ENCODE data around the gene WBP2. TPM values are rescaled to one million over a fixed set of nuclear protein-coding genes. Genes with fewer than 3 reads are reported as not detected.

WBP2 gene
- total RNA-seq, 1 donor from 2014 or later: 69.6 TPM

DNA sequence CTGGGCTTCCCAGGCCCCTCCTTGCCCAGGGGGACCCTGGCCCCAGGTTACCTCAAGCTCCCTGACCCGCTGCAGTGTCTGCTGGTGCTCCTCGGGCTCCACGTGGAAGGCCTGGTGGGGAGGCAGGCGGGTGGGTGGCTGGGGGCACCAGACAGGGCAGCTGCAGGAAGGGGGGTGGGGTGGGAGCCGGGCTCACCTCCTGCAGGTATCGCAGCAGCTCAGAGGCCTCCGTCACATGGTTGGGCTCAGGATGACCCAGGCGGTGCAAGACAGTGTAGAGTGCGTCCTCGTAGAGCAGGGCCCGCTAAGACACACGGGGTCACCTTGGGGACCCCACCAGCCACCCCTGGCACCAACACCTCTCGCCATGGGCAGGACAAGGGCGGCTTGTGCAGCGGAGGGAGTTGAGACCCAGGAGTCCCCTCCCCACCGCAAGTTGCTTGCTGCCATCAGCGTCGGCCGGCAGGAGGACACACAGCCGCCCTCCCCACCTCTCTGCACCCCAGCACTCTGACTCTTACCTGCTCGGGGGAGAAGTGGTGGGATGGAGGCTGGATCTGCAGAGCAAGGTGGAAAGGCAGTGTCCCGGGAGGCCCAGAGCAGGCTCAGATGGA is 12.1 kb downstream of the WBP2 start:
- H3K4me1 Mint-ChIP-seq (ENCODE audit: unreplicated experiment): peaks cover 22% of the 10 kb centered on the region

GRCh38 chr17:75842411-75842810 is 12.7 kb downstream of the WBP2 start:
- DNase-seq (ENCODE audit: low spot score): no peak
- TF ChIP-seq, protein P1, sequence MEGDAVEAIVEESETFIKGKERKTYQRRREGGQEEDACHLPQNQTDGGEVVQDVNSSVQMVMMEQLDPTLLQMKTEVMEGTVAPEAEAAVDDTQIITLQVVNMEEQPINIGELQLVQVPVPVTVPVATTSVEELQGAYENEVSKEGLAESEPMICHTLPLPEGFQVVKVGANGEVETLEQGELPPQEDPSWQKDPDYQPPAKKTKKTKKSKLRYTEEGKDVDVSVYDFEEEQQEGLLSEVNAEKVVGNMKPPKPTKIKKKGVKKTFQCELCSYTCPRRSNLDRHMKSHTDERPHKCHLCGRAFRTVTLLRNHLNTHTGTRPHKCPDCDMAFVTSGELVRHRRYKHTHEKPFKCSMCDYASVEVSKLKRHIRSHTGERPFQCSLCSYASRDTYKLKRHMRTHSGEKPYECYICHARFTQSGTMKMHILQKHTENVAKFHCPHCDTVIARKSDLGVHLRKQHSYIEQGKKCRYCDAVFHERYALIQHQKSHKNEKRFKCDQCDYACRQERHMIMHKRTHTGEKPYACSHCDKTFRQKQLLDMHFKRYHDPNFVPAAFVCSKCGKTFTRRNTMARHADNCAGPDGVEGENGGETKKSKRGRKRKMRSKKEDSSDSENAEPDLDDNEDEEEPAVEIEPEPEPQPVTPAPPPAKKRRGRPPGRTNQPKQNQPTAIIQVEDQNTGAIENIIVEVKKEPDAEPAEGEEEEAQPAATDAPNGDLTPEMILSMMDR (IDR thresholded peaks at IDR 0.05; ENCODE audit: unreplicated experiment): no peak
- Mint-ChIP-seq H3K9me3 (ENCODE audit: unreplicated experiment) (no peaks in the 10 kb centered on the region), H3K27me3 (ENCODE audit: unreplicated experiment) (peaks cover 8% of the 10 kb centered on the region), H3K27ac (ENCODE audit: unreplicated experiment) (no peak overlapping the region), H3K4me1 (ENCODE audit: unreplicated experiment) (peaks cover 18% of the 10 kb centered on the region), H3K4me3 (ENCODE audit: unreplicated experiment) (no peak overlapping the region), H3K36me3 (ENCODE audit: low read depth, unreplicated experiment) (no peaks in the 10 kb centered on the region)

More for the DNA sequence above, 12.1 kb downstream of the WBP2 start:
- Mint-ChIP-seq H3K27ac (ENCODE audit: unreplicated experiment) (no peak overlapping the region), H3K36me3 (ENCODE audit: low read depth, unreplicated experiment) (peaks cover 5% of the 10 kb centered on the region), H3K9me3 (ENCODE audit: unreplicated experiment) (no peaks in the 10 kb centered on the region), H3K4me3 (ENCODE audit: unreplicated experiment) (no peak overlapping the region), H3K27me3 (ENCODE audit: unreplicated experiment) (peaks cover 7% of the 10 kb centered on the region)
- TF ChIP-seq, protein P1 (IDR thresholded peaks at IDR 0.05; ENCODE audit: unreplicated experiment): no peak
- DNase-seq (ENCODE audit: low spot score): no peak

DNA sequence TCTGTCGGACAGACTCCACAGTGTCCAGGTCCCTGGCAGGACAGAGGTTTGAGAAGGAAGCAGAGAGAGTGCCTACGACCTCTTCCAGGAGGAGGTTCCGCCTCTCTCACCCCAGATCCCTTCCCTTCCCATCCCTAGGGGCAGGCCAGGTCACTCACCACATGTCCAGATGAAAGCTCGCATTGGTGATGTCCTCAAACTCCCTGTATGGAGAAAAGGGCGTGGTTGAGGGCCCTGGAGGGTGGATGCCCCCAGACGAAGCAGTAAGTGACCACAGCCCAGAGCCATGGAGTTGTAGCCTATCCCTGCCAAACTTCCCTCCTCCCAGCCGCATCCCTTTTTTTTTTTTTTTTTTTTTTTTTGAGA is 14.4 kb downstream of the WBP2 start:
- Mint-ChIP-seq H3K27ac (ENCODE audit: unreplicated experiment) (no peak overlapping the region), H3K27me3 (ENCODE audit: unreplicated experiment) (peaks cover 6% of the 10 kb centered on the region), H3K4me1 (ENCODE audit: unreplicated experiment) (peaks cover 8% of the 10 kb centered on the region), H3K36me3 (ENCODE audit: low read depth, unreplicated experiment) (no peaks in the 10 kb centered on the region), H3K4me3 (ENCODE audit: unreplicated experiment) (no peak overlapping the region), H3K9me3 (ENCODE audit: unreplicated experiment) (no peaks in the 10 kb centered on the region)
- TF ChIP-seq, protein P1 (IDR thresholded peaks at IDR 0.05; ENCODE audit: unreplicated experiment): no peak
- no peak for DNase-seq (ENCODE audit: low spot score)

GRCh38 chr17:75839942-75840798 is 15.0 kb downstream of the WBP2 start:
- Mint-ChIP-seq H3K9me3 (ENCODE audit: unreplicated experiment) (no peaks in the 10 kb centered on the region), H3K27me3 (ENCODE audit: unreplicated experiment) (peaks cover 6% of the 10 kb centered on the region), H3K27ac (ENCODE audit: unreplicated experiment) (no peak overlapping the region), H3K36me3 (ENCODE audit: low read depth, unreplicated experiment) (no peaks in the 10 kb centered on the region), H3K4me1 (ENCODE audit: unreplicated experiment) (peaks cover 2% of the 10 kb centered on the region), H3K4me3 (ENCODE audit: unreplicated experiment) (no peak overlapping the region)
- DNase-seq (ENCODE audit: low spot score): no peak
- TF ChIP-seq, protein P1 (IDR thresholded peaks at IDR 0.05; ENCODE audit: unreplicated experiment): no peak

DNA sequence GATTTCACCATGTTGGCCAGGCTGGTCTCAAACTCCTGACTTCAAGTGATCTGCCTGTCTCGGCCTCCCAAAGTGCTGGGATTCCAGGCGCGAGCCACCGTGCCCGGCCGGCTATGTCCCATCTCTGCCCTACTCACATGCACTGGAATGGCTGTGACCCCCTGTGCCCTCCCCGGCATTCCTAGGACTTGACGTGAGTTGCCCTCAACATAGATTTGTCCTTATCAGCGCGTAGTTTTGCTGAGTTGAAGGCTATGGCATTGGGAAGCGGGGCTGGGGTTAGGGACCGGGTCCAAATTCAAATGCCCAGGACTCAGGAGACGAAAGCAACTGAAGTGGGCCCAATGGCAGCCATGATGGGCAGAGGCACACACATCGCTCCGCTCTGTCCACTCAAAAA is 16.7 kb downstream of the WBP2 start:
- Mint-ChIP-seq H3K9me3 (ENCODE audit: unreplicated experiment) (no peaks in the 10 kb centered on the region), H3K27me3 (ENCODE audit: unreplicated experiment) (peaks cover 11% of the 10 kb centered on the region), H3K4me1 (ENCODE audit: unreplicated experiment) (peaks cover 1% of the 10 kb centered on the region), H3K4me3 (ENCODE audit: unreplicated experiment) (no peak overlapping the region), H3K27ac (ENCODE audit: unreplicated experiment) (no peak overlapping the region), H3K36me3 (ENCODE audit: low read depth, unreplicated experiment) (peaks cover under 1% of the 10 kb centered on the region)
- TF ChIP-seq, protein P1 (IDR thresholded peaks at IDR 0.05; ENCODE audit: unreplicated experiment): no peak
- DNase-seq (ENCODE audit: low spot score): no peak
